DMS53 treated with DMSO at 0.1 percent for 48 hours (cell line): ENCODE measurements around the gene ROBO4.

Source experiments
- DNase-seq: peaks from one replicate; lab custom pipeline; 2025; ENCODE audit not compliant: unreplicated experiment; lab: John Stamatoyannopoulos, UW

ROBO4 gene

GRCh38 chr11:124875401-124875800 lies 22.3 kb downstream of the ROBO4 start:
- no peak for DNase-seq

- no peak for DNase-seq
Observed at GRCh38 chr11:124874571-124875255, 23.0 kb downstream of the ROBO4 start.

- no peak for DNase-seq
Observed at GRCh38 chr11:124873951-124874350, 23.7 kb downstream of the ROBO4 start.

DNA sequence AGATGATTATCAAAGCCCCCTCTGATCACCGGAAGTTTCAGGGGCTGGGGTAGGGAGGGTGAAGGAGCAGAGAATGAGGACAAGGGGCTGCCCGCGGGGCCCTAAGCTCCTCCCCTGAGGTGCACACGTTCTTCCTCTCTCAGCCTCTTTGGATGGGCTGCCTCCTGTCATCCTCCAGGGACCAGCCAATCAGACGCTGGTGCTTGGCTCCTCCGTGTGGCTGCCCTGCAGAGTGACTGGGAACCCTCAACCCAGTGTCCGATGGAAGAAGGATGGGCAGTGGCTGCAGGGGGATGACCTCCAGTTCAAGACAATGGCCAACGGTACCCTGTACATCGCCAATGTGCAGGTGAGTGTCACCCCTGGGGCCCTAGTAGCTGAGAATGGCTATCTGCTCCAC lies 24.9 kb downstream of the ROBO4 start:
- DNase-seq = no peak

DNA sequence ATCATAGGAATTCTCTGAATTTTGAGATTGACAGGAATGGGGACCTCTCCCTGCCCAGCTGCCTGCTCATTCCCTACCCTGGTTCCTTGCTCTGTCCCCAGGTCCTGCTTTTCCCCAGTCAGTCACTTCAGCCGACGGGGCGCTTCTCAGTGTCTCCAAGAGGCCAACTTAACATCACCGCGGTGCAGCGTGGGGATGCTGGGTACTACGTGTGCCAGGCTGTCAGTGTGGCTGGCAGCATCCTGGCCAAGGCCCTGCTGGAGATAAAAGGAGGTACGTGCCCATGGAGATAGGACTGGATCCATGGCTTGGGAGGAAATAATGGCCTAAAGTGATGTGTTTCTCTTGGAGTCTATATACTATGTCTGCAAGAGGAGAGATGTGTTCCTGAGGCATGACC lies 25.4 kb downstream of the ROBO4 start:
- DNase-seq = no peak

DNA sequence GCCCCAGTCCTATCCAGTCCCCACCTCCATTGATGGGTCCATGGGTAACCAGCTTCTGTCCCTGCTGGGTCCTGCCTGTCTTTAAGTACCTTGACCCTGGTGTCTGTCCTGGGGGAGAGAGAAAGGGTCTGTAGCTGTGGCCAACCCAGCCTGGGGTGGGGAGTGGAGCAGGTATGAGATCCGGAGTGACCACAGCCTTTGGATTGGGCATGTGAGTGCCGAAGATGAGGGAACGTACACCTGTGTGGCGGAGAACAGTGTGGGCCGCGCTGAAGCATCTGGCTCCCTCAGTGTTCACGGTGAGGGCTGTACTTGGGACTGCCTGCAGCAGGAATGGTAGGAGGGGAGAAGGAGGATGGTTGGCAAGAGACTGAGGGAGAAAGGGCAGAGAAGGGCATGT lies 27.2 kb downstream of the ROBO4 start:
- no peak for DNase-seq

GRCh38 chr11:124869856-124870387 lies 27.7 kb downstream of the ROBO4 start:
- no peak for DNase-seq

- DNase-seq = no peak
Observed at GRCh38 chr11:124869331-124869730, 28.3 kb downstream of the ROBO4 start.

GRCh38 chr11:124868331-124869274 lies 29.1 kb downstream of the ROBO4 start:
- DNase-seq = no peak

GRCh38 chr11:124867700-124868099 lies 30.0 kb downstream of the ROBO4 start:
- DNase-seq = peak; percentile 16

GRCh38 chr11:124865902-124866851 lies 31.5 kb downstream of the ROBO4 start:
- DNase-seq = no peak

GRCh38 chr11:124865181-124865901 lies 32.3 kb downstream of the ROBO4 start, which contains the start of gene ROBO3:
ROBO3 (plus strand) TSS chr11:124865432; CDS start chr11:124865578, 146 bp downstream.
- no peak for DNase-seq

GRCh38 chr11:124864892-124865180 lies 32.8 kb downstream of the ROBO4 start:
- DNase-seq = no peak

- no peak for DNase-seq
Observed at GRCh38 chr11:124864176-124864891, 33.3 kb downstream of the ROBO4 start.

DNA sequence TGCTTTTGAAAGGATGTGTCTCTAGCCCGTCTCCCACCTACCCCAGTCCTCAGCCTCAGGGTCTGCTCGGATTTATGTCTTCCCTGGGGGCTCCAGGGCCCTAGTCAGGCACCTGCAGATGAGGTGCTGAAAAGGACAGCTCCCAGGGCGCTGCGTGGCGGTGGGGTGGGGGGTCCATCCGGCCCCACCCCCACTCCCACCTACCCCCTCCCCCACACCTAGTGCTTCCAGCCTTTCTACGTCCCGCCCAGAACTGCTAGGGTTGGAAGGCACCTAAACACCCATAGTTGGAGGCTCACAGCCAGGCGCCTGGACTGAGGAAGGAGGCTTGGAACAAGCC lies 33.9 kb downstream of the ROBO4 start:
- no peak for DNase-seq

GRCh38 chr11:124863137-124863825 lies 34.4 kb downstream of the ROBO4 start:
- peak; percentile 7 for DNase-seq

GRCh38 chr11:124861670-124862069 lies 36.0 kb downstream of the ROBO4 start:
- DNase-seq = no peak

DNA sequence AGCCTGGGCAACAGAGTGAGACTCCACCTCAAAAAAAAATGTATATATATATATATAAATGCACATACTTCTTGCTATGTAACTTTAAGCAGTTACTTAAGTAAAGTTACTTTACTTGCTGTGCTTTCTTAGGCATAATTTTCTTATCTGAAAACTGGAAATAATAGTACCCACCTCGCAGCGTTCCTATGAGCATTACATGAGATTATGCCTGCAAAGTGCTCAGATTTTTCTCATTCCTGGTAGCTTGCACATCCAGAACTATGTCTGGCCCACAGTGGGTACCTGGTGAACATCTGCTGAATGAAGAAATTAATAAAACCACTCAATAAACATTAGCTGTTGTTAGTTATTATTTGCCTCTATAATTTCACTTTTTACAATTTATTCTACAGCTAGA lies 38.5 kb downstream of the ROBO4 start:
- no peak for DNase-seq

DNA sequence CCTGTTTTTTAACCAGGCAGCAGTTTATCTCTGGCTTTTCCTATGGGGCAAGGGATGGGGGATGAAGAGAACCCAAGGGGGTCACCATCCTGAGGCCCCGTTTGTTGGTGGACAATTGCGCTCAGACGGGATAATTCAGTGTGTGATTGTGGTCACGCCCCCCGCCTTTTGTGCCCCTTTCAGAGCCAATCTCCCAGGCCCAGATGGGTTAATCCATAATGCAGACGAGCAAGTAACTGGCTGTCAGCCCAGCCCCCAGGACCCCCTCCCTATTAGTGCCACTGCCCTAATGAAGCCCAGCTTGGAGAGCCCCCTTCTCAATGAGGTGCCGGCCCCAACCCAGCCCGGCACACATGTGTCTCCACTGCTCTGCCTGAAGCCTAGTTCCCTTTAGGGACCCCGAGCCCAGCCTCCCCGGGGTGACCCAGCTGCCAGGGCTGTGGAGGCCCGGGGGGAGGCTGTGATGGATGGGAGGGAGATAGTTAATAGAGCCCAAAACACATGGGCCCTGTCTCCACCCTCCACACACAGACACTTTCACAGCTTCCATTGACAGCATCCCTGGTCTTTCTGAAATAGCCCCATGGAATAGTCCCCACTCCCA lies 51.5 kb downstream of the ROBO4 start:
- DNase-seq = no peak
